ENCODE results near the gene PRUNE2. TPM values are rescaled to one million over a fixed set of nuclear protein-coding genes. Genes with fewer than 3 reads are reported as not detected.

PRUNE2 gene
- polyA plus RNA-seq, 1 of the 3 experiments (the other 2 are of a cell fraction), result 13.0 TPM

DNA sequence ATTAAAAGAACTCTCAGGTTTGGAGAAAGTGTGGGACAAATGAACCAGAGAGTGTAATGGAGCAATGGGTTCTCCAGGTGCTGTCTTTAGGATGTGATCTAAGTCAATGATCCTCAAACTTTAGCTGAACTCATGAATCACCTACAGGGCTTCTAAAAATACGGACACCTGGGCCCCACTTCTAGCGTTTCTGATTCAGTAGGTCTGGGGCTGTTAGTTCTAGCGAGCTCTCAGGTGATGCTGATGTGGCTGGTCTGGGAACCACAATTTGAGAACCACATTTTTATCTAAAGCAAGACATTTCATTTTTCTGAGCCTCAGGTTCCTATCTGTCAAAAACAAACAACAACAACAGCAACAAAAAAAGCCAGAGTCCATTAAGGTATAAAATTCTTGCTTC, 176.8 kb downstream of the PRUNE2 start:
- CTCF ChIA-PET, result interaction anchor here (2.4 kb wide), 1 partner anchor 25 kb away, joined by 5 read pairs; no protein-coding TSS in a partner anchor

GRCh38 chr9:76725885-76726284, 180.0 kb downstream of the PRUNE2 start:
- Histone ChIP-seq H3F3A (replicated peaks; ENCODE audit: insufficient read depth) (no peaks in the 10 kb centered on the region), H3K27ac (ENCODE audit: low read depth in 2 of 2, low read length in 1 of 2) (no peak overlapping the region), H3K79me2 (ENCODE audit: insufficient read depth) (no peaks in the 10 kb centered on the region), H2AFZ (ENCODE audit: low read depth) (no peak overlapping the region), H3K27me3 (ENCODE audit: insufficient read depth) (peaks cover 53% of the 10 kb centered on the region; the same call in 1 of the 2 replicates), H3K36me3 (replicated peaks in 1 of 2; ENCODE audit: control insufficient read depth in 1 of 2, insufficient read depth in 2 of 2, low read length in 1 of 2) (no peaks in the 10 kb centered on the region), H3K9me3 (no peaks in the 10 kb centered on the region), H3K4me2 (no peak overlapping the region), H3K4me3 (ENCODE audit: low read depth in 2 of 2, low read length in 1 of 2) (no peak overlapping the region), H3K4me1 (ENCODE audit: control insufficient read depth in 1 of 2, insufficient read depth in 2 of 2, low read depth in 1 of 2, low read length in 1 of 2) (no peaks in the 10 kb centered on the region), H4K20me1 (ENCODE audit: insufficient read depth) (no peaks in the 10 kb centered on the region), H3K9me2 (no peaks in the 10 kb centered on the region), H3K9ac (no peak overlapping the region)
- 7% methylated on average over 6 of the region's 6 CpGs for WGBS (ENCODE audit: low lambda C conversion rate)
- DNase-seq, result no peak
- ChIA-PET CTCF (no interaction called here), POLR2A (no interaction called here)
- TF ChIP-seq, protein P1, sequence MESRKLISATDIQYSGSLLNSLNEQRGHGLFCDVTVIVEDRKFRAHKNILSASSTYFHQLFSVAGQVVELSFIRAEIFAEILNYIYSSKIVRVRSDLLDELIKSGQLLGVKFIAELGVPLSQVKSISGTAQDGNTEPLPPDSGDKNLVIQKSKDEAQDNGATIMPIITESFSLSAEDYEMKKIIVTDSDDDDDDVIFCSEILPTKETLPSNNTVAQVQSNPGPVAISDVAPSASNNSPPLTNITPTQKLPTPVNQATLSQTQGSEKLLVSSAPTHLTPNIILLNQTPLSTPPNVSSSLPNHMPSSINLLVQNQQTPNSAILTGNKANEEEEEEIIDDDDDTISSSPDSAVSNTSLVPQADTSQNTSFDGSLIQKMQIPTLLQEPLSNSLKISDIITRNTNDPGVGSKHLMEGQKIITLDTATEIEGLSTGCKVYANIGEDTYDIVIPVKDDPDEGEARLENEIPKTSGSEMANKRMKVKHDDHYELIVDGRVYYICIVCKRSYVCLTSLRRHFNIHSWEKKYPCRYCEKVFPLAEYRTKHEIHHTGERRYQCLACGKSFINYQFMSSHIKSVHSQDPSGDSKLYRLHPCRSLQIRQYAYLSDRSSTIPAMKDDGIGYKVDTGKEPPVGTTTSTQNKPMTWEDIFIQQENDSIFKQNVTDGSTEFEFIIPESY (IDR thresholded peaks at IDR 0.05; ENCODE audit: borderline replicate concordance, low read depth), result no peak
- no peak for TF ChIP-seq EZH2phosphoT487 (IDR thresholded peaks at IDR 0.05; ENCODE audit: borderline replicate concordance, low read depth)
- no peak for TF ChIP-seq NFIC (IDR thresholded peaks at IDR 0.05; ENCODE audit: borderline replicate concordance)
- TF ChIP-seq, protein P2, sequence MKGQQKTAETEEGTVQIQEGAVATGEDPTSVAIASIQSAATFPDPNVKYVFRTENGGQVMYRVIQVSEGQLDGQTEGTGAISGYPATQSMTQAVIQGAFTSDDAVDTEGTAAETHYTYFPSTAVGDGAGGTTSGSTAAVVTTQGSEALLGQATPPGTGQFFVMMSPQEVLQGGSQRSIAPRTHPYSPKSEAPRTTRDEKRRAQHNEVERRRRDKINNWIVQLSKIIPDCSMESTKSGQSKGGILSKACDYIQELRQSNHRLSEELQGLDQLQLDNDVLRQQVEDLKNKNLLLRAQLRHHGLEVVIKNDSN (IDR thresholded peaks at IDR 0.05; ENCODE audit: borderline replicate concordance, low read depth), result no peak
- no peak for TF ChIP-seq PBX3 (IDR thresholded peaks at IDR 0.05)
- TF ChIP-seq SMC3 (IDR thresholded peaks at IDR 0.05; ENCODE audit: low read depth, low read length), result no peak
- TF ChIP-seq GATA2 (CRISPR knock-in tag; IDR thresholded peaks at IDR 0.05), result no peak
- TF ChIP-seq MEF2A (IDR thresholded peaks at IDR 0.05; ENCODE audit: borderline replicate concordance, low read depth), result no peak
- no peak for TF ChIP-seq FOXJ3 (CRISPR knock-in tag; IDR thresholded peaks at IDR 0.05)
- no peak for TF ChIP-seq RAD21 (IDR thresholded peaks at IDR 0.05; ENCODE audit: low read length)
- no peak for TF ChIP-seq GABPA (IDR thresholded peaks at IDR 0.05; ENCODE audit: low read depth)
- TF ChIP-seq POLR2AphosphoS5 (IDR thresholded peaks at IDR 0.05; ENCODE audit: low read depth, low read length), result no peak
- no peak for TF ChIP-seq YY1 (IDR thresholded peaks at IDR 0.05; ENCODE audit: low read depth)
- no peak for TF ChIP-seq TCF12 (IDR thresholded peaks at IDR 0.05)
- TF ChIP-seq JUND (IDR thresholded peaks at IDR 0.05), result no peak
- TF ChIP-seq, protein P3, sequence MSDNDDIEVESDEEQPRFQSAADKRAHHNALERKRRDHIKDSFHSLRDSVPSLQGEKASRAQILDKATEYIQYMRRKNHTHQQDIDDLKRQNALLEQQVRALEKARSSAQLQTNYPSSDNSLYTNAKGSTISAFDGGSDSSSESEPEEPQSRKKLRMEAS (IDR thresholded peaks at IDR 0.05; ENCODE audit: low read depth), result no peak
- TF ChIP-seq RCOR1 (IDR thresholded peaks at IDR 0.05; ENCODE audit: low read length), result no peak

More for the DNA sequence above, 176.8 kb downstream of the PRUNE2 start:
- no peaks in the 10 kb centered on the region for H3K79me2 ChIP-seq (ENCODE audit: insufficient read depth)
- no peak overlapping the region for H3K9ac ChIP-seq
- no peaks in the 10 kb centered on the region for H3K4me1 ChIP-seq (ENCODE audit: control insufficient read depth in 1 of 2, insufficient read depth in 2 of 2, low read depth in 1 of 2, low read length in 1 of 2)
- no peaks in the 10 kb centered on the region for H3K9me2 ChIP-seq
- POLR2A ChIA-PET, result no interaction called here
- no peak for DNase-seq
- H3K4me2 ChIP-seq, result no peak overlapping the region
- no peak overlapping the region for H3K4me3 ChIP-seq (ENCODE audit: low read depth in 2 of 2, low read length in 1 of 2)
- H3K27me3 ChIP-seq (ENCODE audit: insufficient read depth), result peaks cover 46% of the 10 kb centered on the region; the same call in 1 of the 2 replicates
- WGBS (ENCODE audit: low lambda C conversion rate), result 0% methylated on average over 3 of the region's 3 CpGs
- no peak overlapping the region for H3K27ac ChIP-seq (ENCODE audit: low read depth in 2 of 2, low read length in 1 of 2)
- TF ChIP-seq RAD21 (IDR thresholded peaks at IDR 0.05; ENCODE audit: low read length), result no peak
- TF ChIP-seq, protein P3 (IDR thresholded peaks at IDR 0.05; ENCODE audit: low read depth), result no peak
- H3K9me3 ChIP-seq, result no peaks in the 10 kb centered on the region
- no peaks in the 10 kb centered on the region for H4K20me1 ChIP-seq (ENCODE audit: insufficient read depth)
- H3F3A ChIP-seq (replicated peaks; ENCODE audit: insufficient read depth), result no peaks in the 10 kb centered on the region
- no peak overlapping the region for H2AFZ ChIP-seq (ENCODE audit: low read depth)
- H3K36me3 ChIP-seq (replicated peaks in 1 of 2; ENCODE audit: control insufficient read depth in 1 of 2, insufficient read depth in 2 of 2, low read length in 1 of 2), result no peaks in the 10 kb centered on the region
